Spinal cord (tissue), 10 donors: Measurements from ENCODE around the gene SS18L1. TPM values are rescaled to one million over a fixed set of nuclear protein-coding genes. Genes with fewer than 3 reads are reported as not detected.
"Not testable (repeated sequence)": the region's sequence is repeated elsewhere in the genome, so short reads cannot be mapped to it uniquely, and the experiment has no call there.

Experiments
- DNase-seq, 6 donors: peaks; one replicate each; pipeline versions ENCODE4 v3.0.0 to v3.0.0-alpha.2; 2013 to 2015; ENCODE audit warnings: low spot score in 6 of 6, low read depth in 4 of 6
- H3K27ac ChIP-seq: one replicate; pipeline ENCODE4 v1.5.1; 2013; ENCODE audit warnings: low read depth, low read length, control low read depth
- H3K27me3 ChIP-seq: one replicate; pipeline ENCODE4 v1.6.1; 2013; ENCODE audit warnings: low read length; ENCODE audit not compliant: control insufficient read depth, insufficient read depth
- H3K36me3 ChIP-seq: one replicate; pipeline ENCODE4 v1.6.1; 2013; ENCODE audit warnings: low read length; ENCODE audit not compliant: control insufficient read depth, insufficient read depth
- H3K4me1 ChIP-seq: one replicate; pipeline ENCODE4 v1.6.1; 2013; ENCODE audit warnings: low read length; ENCODE audit not compliant: control insufficient read depth, insufficient read depth
- H3K4me3 ChIP-seq: one replicate; pipeline ENCODE4 v1.5.1; 2013; ENCODE audit warnings: low read depth, low read length, control low read depth
- H3K9me3 ChIP-seq: one replicate; pipeline ENCODE4 v1.6.1; 2013; ENCODE audit warnings: low read length; ENCODE audit not compliant: control insufficient read depth, insufficient read depth
- WGBS: methylation state at CpG from one replicate; pipeline ENCODE4 v1.1.5; 2013; ENCODE audit warnings: missing lambda C conversion rate; ENCODE audit not compliant: insufficient coverage; 5-methylcytosine and 5-hydroxymethylcytosine counted together
- polyA plus RNA-seq, 2 donors: library from polyadenylated mRNA; unstranded; fragments of 120-200 nt; gene quantifications; one replicate each; pipeline ENCODE4 v1.2.1, GENCODE V29; 2013; ENCODE audit not compliant: insufficient read length in 2 of 2
- total RNA-seq, 2 donors: library from RNA; depleted of rRNA in 1 of 2; stranded (reverse); fragments of 120-200 nt in 1 of 2; fragments of >200 nt in 1 of 2; gene quantifications; one replicate each; pipeline versions ENCODE4 v1.2.3 to v1.2.4, GENCODE V29; 2013 to 2014
- donor health status: healthy.

Gene SS18L1
- total and polyA plus RNA-seq, 4 donors, result 21.5 to 58.2 (median 47.5) TPM

GRCh38 chr20:62143957-62144825 lies 622 bp downstream of the SS18L1 start:
- under 1% methylated on average over 99 of the region's 104 CpGs for WGBS
- peak in 2 of 6 donors; percentile 67 to 69 for DNase-seq
- H3K4me3 ChIP-seq, result peak overlapping the region; percentile 65
- peaks cover 38% of the 10 kb centered on the region for H3K36me3 ChIP-seq
- H3K27ac ChIP-seq, result peak overlapping the region; percentile 16
- no peaks in the 10 kb centered on the region for H3K9me3 ChIP-seq
- H3K27me3 ChIP-seq, result no peaks in the 10 kb centered on the region
- peaks cover 41% of the 10 kb centered on the region for H3K4me1 ChIP-seq

- Histone ChIP-seq H3K4me3 (no peak overlapping the region), H3K9me3 (no peaks in the 10 kb centered on the region), H3K36me3 (peaks cover 31% of the 10 kb centered on the region), H3K27me3 (no peaks in the 10 kb centered on the region), H3K27ac (no peak overlapping the region), H3K4me1 (peaks cover 54% of the 10 kb centered on the region)
- DNase-seq, result no peak
- 97% methylated on average over 5 of the region's 7 CpGs for WGBS
Observed at GRCh38 chr20:62145688-62146018, 2.1 kb downstream of the SS18L1 start.

- Histone ChIP-seq H3K4me3 (no peak overlapping the region), H3K36me3 (peaks cover 31% of the 10 kb centered on the region), H3K9me3 (no peaks in the 10 kb centered on the region), H3K4me1 (peaks cover 55% of the 10 kb centered on the region), H3K27me3 (no peaks in the 10 kb centered on the region), H3K27ac (no peak overlapping the region)
- WGBS, result 95% methylated on average over 17 of the region's 22 CpGs
- no peak for DNase-seq
Observed at GRCh38 chr20:62146019-62146755, 2.6 kb downstream of the SS18L1 start.

- no peak overlapping the region for H3K27ac ChIP-seq
- 94% methylated on average over 6 of the region's 6 CpGs for WGBS
- no peaks in the 10 kb centered on the region for H3K9me3 ChIP-seq
- H3K4me1 ChIP-seq, result peaks cover 46% of the 10 kb centered on the region
- peaks cover 36% of the 10 kb centered on the region for H3K36me3 ChIP-seq
- H3K4me3 ChIP-seq, result no peak overlapping the region
- DNase-seq, result no peak
- H3K27me3 ChIP-seq, result no peaks in the 10 kb centered on the region
Observed at GRCh38 chr20:62147125-62147524, 3.6 kb downstream of the SS18L1 start.

- DNase-seq, result no peak
- no peak overlapping the region for H3K27ac ChIP-seq
- H3K4me3 ChIP-seq, result no peak overlapping the region
- H3K9me3 ChIP-seq, result no peaks in the 10 kb centered on the region
- H3K36me3 ChIP-seq, result peaks cover 38% of the 10 kb centered on the region
- no peaks in the 10 kb centered on the region for H3K27me3 ChIP-seq
- peaks cover 46% of the 10 kb centered on the region for H3K4me1 ChIP-seq
- WGBS, result 97% methylated on average over 8 of the region's 9 CpGs
Observed at GRCh38 chr20:62147528-62147927, 4.0 kb downstream of the SS18L1 start.

- Histone ChIP-seq H3K36me3 (peaks cover 40% of the 10 kb centered on the region), H3K4me1 (peaks cover 46% of the 10 kb centered on the region)
- not testable (repeated sequence) for DNase-seq, H3K27me3 ChIP-seq, H3K4me3 ChIP-seq, H3K27ac ChIP-seq, H3K9me3 ChIP-seq
- 100% methylated on average over 6 of the region's 10 CpGs for WGBS
Observed at GRCh38 chr20:62148383-62148782, 4.8 kb downstream of the SS18L1 start.

- peaks cover 42% of the 10 kb centered on the region for H3K36me3 ChIP-seq
- H3K9me3 ChIP-seq, result no peaks in the 10 kb centered on the region
- WGBS, result 80% methylated on average over 16 of the region's 20 CpGs
- H3K4me3 ChIP-seq, result no peak overlapping the region
- no peak overlapping the region for H3K27ac ChIP-seq
- peaks cover 46% of the 10 kb centered on the region for H3K4me1 ChIP-seq
- DNase-seq, result no peak
- no peaks in the 10 kb centered on the region for H3K27me3 ChIP-seq
Observed at GRCh38 chr20:62148908-62149314, 5.3 kb downstream of the SS18L1 start.

- no peak overlapping the region for H3K27ac ChIP-seq
- H3K36me3 ChIP-seq, result peaks cover 50% of the 10 kb centered on the region
- peaks cover 42% of the 10 kb centered on the region for H3K4me1 ChIP-seq
- no peaks in the 10 kb centered on the region for H3K27me3 ChIP-seq
- WGBS, result 65% methylated on average over 24 of the region's 24 CpGs
- peak in 2 of 6 donors; percentile 40 to 42 for DNase-seq
- no peaks in the 10 kb centered on the region for H3K9me3 ChIP-seq
- no peak overlapping the region for H3K4me3 ChIP-seq
Observed at GRCh38 chr20:62149532-62150309, 6.2 kb downstream of the SS18L1 start.

- H3K27me3 ChIP-seq, result no peaks in the 10 kb centered on the region
- H3K9me3 ChIP-seq, result no peaks in the 10 kb centered on the region
- 95% methylated on average over 11 of the region's 11 CpGs for WGBS
- no peak for DNase-seq
- H3K27ac ChIP-seq, result no peak overlapping the region
- peaks cover 37% of the 10 kb centered on the region for H3K4me1 ChIP-seq
- H3K36me3 ChIP-seq, result peaks cover 52% of the 10 kb centered on the region
- no peak overlapping the region for H3K4me3 ChIP-seq
Observed at GRCh38 chr20:62150310-62150575, 6.7 kb downstream of the SS18L1 start.
